ENCODE data around the gene AXIN1. TPM values are rescaled to one million over a fixed set of nuclear protein-coding genes. Genes with fewer than 3 reads are reported as not detected.

The AXIN1 gene
- total RNA-seq, 1 donor from 2014 or later = 27.0 TPM

DNA sequence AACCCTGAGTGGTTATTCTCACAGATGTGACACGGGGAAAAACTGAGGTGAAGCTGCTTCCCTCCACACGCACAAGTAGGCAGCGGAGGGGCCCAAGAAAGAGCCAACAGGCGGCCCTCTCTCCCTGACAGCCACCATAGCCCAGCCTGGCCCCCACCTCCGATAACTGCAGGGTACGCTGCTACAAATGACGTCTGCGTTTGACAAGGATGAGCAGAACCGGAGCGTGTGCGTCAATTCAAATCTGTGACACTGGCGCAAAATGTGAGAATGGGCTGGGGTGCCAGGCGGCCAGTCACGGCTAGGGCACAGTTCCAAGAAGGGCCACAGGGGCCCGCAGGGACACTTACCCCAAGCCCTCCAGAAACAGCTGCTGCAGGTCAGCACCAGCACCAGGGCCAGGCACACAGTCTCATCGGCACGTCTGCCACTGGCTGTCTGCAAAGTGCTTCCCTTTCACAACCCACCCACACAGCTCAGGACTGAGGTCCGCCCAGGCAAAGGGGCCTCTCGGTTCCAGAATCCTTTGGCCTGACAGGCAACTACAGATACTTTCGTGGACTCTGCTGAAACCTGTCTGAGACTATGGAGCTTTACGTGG, 14.4 kb downstream of the AXIN1 start:
- TF ChIP-seq EZH2 (IDR thresholded peaks at IDR 0.05; ENCODE audit: insufficient read depth, low read length) = no peak
- TF ChIP-seq, protein P1, sequence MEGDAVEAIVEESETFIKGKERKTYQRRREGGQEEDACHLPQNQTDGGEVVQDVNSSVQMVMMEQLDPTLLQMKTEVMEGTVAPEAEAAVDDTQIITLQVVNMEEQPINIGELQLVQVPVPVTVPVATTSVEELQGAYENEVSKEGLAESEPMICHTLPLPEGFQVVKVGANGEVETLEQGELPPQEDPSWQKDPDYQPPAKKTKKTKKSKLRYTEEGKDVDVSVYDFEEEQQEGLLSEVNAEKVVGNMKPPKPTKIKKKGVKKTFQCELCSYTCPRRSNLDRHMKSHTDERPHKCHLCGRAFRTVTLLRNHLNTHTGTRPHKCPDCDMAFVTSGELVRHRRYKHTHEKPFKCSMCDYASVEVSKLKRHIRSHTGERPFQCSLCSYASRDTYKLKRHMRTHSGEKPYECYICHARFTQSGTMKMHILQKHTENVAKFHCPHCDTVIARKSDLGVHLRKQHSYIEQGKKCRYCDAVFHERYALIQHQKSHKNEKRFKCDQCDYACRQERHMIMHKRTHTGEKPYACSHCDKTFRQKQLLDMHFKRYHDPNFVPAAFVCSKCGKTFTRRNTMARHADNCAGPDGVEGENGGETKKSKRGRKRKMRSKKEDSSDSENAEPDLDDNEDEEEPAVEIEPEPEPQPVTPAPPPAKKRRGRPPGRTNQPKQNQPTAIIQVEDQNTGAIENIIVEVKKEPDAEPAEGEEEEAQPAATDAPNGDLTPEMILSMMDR (IDR thresholded peaks at IDR 0.05; ENCODE audit: insufficient read depth, low read depth, low read length) = no peak
- Mint-ChIP-seq H3K27me3 (ENCODE audit: low read depth, unreplicated experiment) (no peaks in the 10 kb centered on the region), H3K4me3 (ENCODE audit: unreplicated experiment) (no peak overlapping the region), H3K36me3 (ENCODE audit: low read depth, unreplicated experiment) (peaks cover 12% of the 10 kb centered on the region), H3K9me3 (ENCODE audit: unreplicated experiment) (peaks cover 4% of the 10 kb centered on the region), H3K4me1 (ENCODE audit: low read depth, unreplicated experiment) (peaks cover 13% of the 10 kb centered on the region), H3K27ac (ENCODE audit: unreplicated experiment) (no peak overlapping the region)
- no peak for FAIRE-seq
- Histone ChIP-seq H3K9ac (ENCODE audit: low read length) (no peak overlapping the region), H3K27me3 (ENCODE audit: insufficient read depth, low read length) (no peaks in the 10 kb centered on the region), H3K79me2 (ENCODE audit: insufficient read depth, low read length) (peaks cover 79% of the 10 kb centered on the region), H3K4me2 (ENCODE audit: low read length) (no peak overlapping the region), H2AFZ (ENCODE audit: low read depth, low read length) (no peak overlapping the region), H4K20me1 (ENCODE audit: insufficient read depth, low read length) (peaks cover 75% of the 10 kb centered on the region), H3K4me1 (ENCODE audit: insufficient read depth, low read length) (no peaks in the 10 kb centered on the region), H3K9me3 (ENCODE audit: insufficient read depth, low read depth, low read length) (no peaks in the 10 kb centered on the region), H3K4me3 (ENCODE audit: insufficient read depth, low read depth, low read length) (no peak overlapping the region), H3K27ac (ENCODE audit: low read depth, low read length) (no peak overlapping the region), H3K36me3 (ENCODE audit: insufficient read depth, low read length) (no peaks in the 10 kb centered on the region)
- DNase-seq (ENCODE audit: low read depth) = no peak

DNA sequence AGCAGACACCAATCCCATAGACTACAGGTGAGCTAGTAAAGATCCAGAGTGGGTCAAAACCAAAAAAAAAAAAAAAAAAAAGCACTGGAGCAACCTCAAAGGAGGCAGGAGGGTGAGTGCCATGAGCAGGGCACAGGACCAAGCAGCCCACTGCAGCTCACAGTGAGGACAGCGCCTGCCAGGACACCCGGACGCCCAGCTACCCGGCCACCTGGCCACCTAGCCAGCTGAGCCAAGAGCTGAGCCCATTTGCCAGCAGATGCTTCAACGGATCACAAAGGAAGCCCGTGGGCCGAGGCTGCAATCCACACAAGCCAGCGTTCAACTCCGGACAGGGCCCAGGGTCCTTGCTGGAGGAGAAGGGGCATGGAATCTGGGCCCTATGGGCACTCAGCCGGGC, 15.1 kb downstream of the AXIN1 start:
- Histone ChIP-seq H2AFZ (ENCODE audit: low read depth, low read length) (no peak overlapping the region), H3K79me2 (ENCODE audit: insufficient read depth, low read length) (peaks cover 79% of the 10 kb centered on the region), H4K20me1 (ENCODE audit: insufficient read depth, low read length) (peaks cover 73% of the 10 kb centered on the region), H3K36me3 (ENCODE audit: insufficient read depth, low read length) (no peaks in the 10 kb centered on the region), H3K27ac (ENCODE audit: low read depth, low read length) (no peak overlapping the region), H3K27me3 (ENCODE audit: insufficient read depth, low read length) (no peaks in the 10 kb centered on the region), H3K4me1 (ENCODE audit: insufficient read depth, low read length) (no peaks in the 10 kb centered on the region), H3K4me2 (ENCODE audit: low read length) (no peak overlapping the region), H3K9ac (ENCODE audit: low read length) (no peak overlapping the region), H3K9me3 (ENCODE audit: insufficient read depth, low read depth, low read length) (no peaks in the 10 kb centered on the region), H3K4me3 (ENCODE audit: insufficient read depth, low read depth, low read length) (no peak overlapping the region)
- Mint-ChIP-seq H3K27me3 (ENCODE audit: low read depth, unreplicated experiment) (no peaks in the 10 kb centered on the region), H3K36me3 (ENCODE audit: low read depth, unreplicated experiment) (peaks cover 11% of the 10 kb centered on the region), H3K9me3 (ENCODE audit: unreplicated experiment) (peaks cover 4% of the 10 kb centered on the region), H3K4me3 (ENCODE audit: unreplicated experiment) (no peak overlapping the region), H3K27ac (ENCODE audit: unreplicated experiment) (no peak overlapping the region), H3K4me1 (ENCODE audit: low read depth, unreplicated experiment) (peaks cover 13% of the 10 kb centered on the region)
- no peak for DNase-seq (ENCODE audit: low read depth)
- TF ChIP-seq, protein P1 (IDR thresholded peaks at IDR 0.05; ENCODE audit: insufficient read depth, low read depth, low read length) = no peak
- no peak for TF ChIP-seq EZH2 (IDR thresholded peaks at IDR 0.05; ENCODE audit: insufficient read depth, low read length)
- FAIRE-seq = no peak

DNA sequence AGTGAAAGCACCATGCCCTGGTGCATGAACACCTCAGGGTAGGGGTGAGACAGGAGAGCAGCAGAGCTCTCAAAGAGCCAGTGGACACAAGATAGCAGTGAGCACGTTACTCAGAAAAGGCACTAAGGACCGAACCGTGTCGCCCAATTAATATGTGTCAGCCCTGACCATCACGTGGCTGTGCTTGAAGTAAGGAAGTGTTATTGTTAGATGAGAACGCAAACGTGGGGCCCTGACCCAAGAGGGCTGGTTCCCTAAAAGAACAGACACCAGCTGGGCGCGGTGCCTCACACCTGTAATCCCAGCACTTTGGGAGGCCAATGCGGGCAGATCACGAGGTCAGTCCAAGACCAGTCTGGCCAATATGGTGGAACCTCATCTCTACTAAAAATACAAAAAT, 16.3 kb downstream of the AXIN1 start:
- H3K27ac Mint-ChIP-seq (ENCODE audit: unreplicated experiment) = no peak overlapping the region

More for the DNA sequence above, 16.3 kb downstream of the AXIN1 start:
- no peak for DNase-seq (ENCODE audit: low read depth)
- H3K4me1 Mint-ChIP-seq (ENCODE audit: low read depth, unreplicated experiment) = peaks cover 21% of the 10 kb centered on the region
- Histone ChIP-seq H2AFZ (ENCODE audit: low read depth, low read length) (no peak overlapping the region), H3K4me2 (ENCODE audit: low read length) (no peak overlapping the region), H3K27me3 (ENCODE audit: insufficient read depth, low read length) (no peaks in the 10 kb centered on the region), H3K9ac (ENCODE audit: low read length) (no peak overlapping the region), H3K79me2 (ENCODE audit: insufficient read depth, low read length) (peaks cover 81% of the 10 kb centered on the region), H3K27ac (ENCODE audit: low read depth, low read length) (no peak overlapping the region), H3K36me3 (ENCODE audit: insufficient read depth, low read length) (no peaks in the 10 kb centered on the region), H3K4me1 (ENCODE audit: insufficient read depth, low read length) (no peaks in the 10 kb centered on the region), H4K20me1 (ENCODE audit: insufficient read depth, low read length) (peaks cover 77% of the 10 kb centered on the region), H3K4me3 (ENCODE audit: insufficient read depth, low read depth, low read length) (no peak overlapping the region), H3K9me3 (ENCODE audit: insufficient read depth, low read depth, low read length) (no peaks in the 10 kb centered on the region)
- H3K9me3 Mint-ChIP-seq (ENCODE audit: unreplicated experiment) = peaks cover 2% of the 10 kb centered on the region
- no peaks in the 10 kb centered on the region for H3K27me3 Mint-ChIP-seq (ENCODE audit: low read depth, unreplicated experiment)
- FAIRE-seq = no peak
- no peak for TF ChIP-seq EZH2 (IDR thresholded peaks at IDR 0.05; ENCODE audit: insufficient read depth, low read length)
- TF ChIP-seq, protein P1 (IDR thresholded peaks at IDR 0.05; ENCODE audit: insufficient read depth, low read depth, low read length) = no peak
- H3K36me3 Mint-ChIP-seq (ENCODE audit: low read depth, unreplicated experiment) = peaks cover 4% of the 10 kb centered on the region
- no peak overlapping the region for H3K4me3 Mint-ChIP-seq (ENCODE audit: unreplicated experiment)
